MM.1S (cell line): Measurements from ENCODE around the gene EMP1.

ENCODE experiments used
- CTCF ChIP-seq: fragments of 300-600 bp; sonication (generic); IDR thresholded peaks from 2 replicates; pipeline ENCODE4 v1.5.1; 2016; ENCODE audit warnings: antibody characterized with exemption, low read length, mixed read lengths
- EZH2 ChIP-seq: fragments of 300-600 bp; sonication (generic); optimal IDR thresholded peaks from 2 replicates; pipeline ENCODE3; 2017; ENCODE audit warnings: low read depth, mild to moderate bottlenecking, antibody characterized with exemption, low read length, mixed read lengths

DNA sequence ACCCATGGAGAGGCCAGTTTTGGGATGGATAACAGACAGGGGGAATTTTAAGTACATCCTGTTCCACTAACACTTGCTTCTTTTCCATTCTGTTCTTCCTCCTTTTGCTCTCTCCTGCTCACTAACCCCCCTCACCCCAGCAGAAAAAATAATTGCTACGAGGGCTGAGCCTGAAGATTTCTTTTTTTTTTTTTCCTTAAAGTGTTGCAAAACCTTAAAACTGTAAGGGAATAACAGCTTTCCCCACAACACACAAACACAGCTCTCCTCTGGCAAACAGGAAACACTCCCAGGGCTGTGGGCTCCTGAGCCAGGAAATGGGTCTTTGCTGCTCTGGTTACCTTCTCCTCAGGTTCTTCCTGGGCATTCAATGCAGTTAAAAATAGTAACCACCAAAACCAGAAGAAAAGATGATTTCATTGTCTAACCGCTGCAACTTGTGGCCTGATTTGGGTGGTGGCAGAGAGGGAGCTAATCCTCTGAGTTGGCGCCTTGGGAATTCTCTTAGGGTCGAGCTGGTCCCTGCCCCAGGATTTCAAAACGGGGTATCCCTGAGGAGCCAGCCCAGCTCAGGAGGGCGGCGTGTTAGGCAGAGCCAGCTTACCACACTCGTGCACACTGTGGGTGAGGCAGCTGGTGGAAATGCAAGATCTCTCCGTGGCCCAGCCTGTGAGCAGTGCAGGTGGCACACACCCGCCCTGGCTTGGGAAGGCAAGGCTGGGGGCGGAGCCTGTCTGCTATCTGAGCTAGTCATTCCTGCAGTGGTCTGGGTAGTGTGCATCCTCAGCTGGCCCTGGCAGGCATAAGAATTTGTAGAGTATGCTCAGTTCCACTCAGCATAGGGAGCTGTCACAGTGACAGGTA is 17.1 kb upstream of the EMP1 start:
- no peak for TF ChIP-seq CTCF
- no peak for TF ChIP-seq EZH2
